AML-193 (cell line): ENCODE data around the gene ADI1.

ENCODE experiments used
- DNase-seq, 2 experiments: peaks; one replicate each; lab custom pipeline; 2025; lab: John Stamatoyannopoulos, UW

ADI1 gene

GRCh38 chr2:3480352-3481010 lies 38.9 kb downstream of the ADI1 start:
- no peak for DNase-seq

- no peak for DNase-seq
These were observed 39.7 kb downstream of the ADI1 start for GRCh38 chr2:3479430-3480320.

- no peak for DNase-seq
These were observed 40.4 kb downstream of the ADI1 start for GRCh38 chr2:3478846-3479385.

- DNase-seq = no peak
These were observed 42.4 kb downstream of the ADI1 start for GRCh38 chr2:3476985-3477327.

- no peak for DNase-seq
These were observed 42.9 kb downstream of the ADI1 start for GRCh38 chr2:3476321-3476984.

- no peak for DNase-seq
These were observed 43.6 kb downstream of the ADI1 start for GRCh38 chr2:3475771-3476170.

GRCh38 chr2:3472966-3473365 lies 46.4 kb downstream of the ADI1 start:
- DNase-seq = no peak

- DNase-seq = no peak
These were observed 47.0 kb downstream of the ADI1 start for GRCh38 chr2:3472296-3472695.

GRCh38 chr2:3470856-3471737 lies 48.2 kb downstream of the ADI1 start:
- no peak for DNase-seq

GRCh38 chr2:3470166-3470651 lies 49.1 kb downstream of the ADI1 start:
- no peak for DNase-seq

GRCh38 chr2:3469486-3469885 lies 49.8 kb downstream of the ADI1 start:
- DNase-seq = no peak

- DNase-seq = no peak
These were observed 50.9 kb downstream of the ADI1 start for GRCh38 chr2:3468296-3468988.

GRCh38 chr2:3467654-3468053 lies 51.7 kb downstream of the ADI1 start:
- no peak for DNase-seq

- DNase-seq = no peak
These were observed 52.4 kb downstream of the ADI1 start for GRCh38 chr2:3466966-3467365.

GRCh38 chr2:3466482-3466863 lies 52.9 kb downstream of the ADI1 start:
- no peak for DNase-seq

- no peak for DNase-seq
These were observed 53.4 kb downstream of the ADI1 start for GRCh38 chr2:3465844-3466481.

GRCh38 chr2:3465328-3465727 lies 54.0 kb downstream of the ADI1 start:
- no peak for DNase-seq

- no peak for DNase-seq
These were observed 54.8 kb downstream of the ADI1 start for GRCh38 chr2:3464401-3465005.

GRCh38 chr2:3463944-3464343 lies 55.4 kb downstream of the ADI1 start:
- no peak for DNase-seq
